ENCODE results near the gene DDI1. TPM values are rescaled to one million over a fixed set of nuclear protein-coding genes. Genes with fewer than 3 reads are reported as not detected.

DDI1 gene
- total RNA-seq, 1 donor from 2014 or later: not detected

GRCh38 chr11:104061853-104062521 is 25.5 kb downstream of the DDI1 start:
- H3K27ac Mint-ChIP-seq (ENCODE audit: unreplicated experiment): no peak overlapping the region
- no peak overlapping the region for H3K9ac ChIP-seq (ENCODE audit: low read length)
- no peak overlapping the region for H3K4me2 ChIP-seq (ENCODE audit: low read length)
- H3K27ac ChIP-seq (ENCODE audit: low read depth, low read length): no peak overlapping the region
- no peak overlapping the region for H3K4me3 Mint-ChIP-seq (ENCODE audit: unreplicated experiment)
- no peaks in the 10 kb centered on the region for H3K36me3 Mint-ChIP-seq (ENCODE audit: low read depth, unreplicated experiment)
- no peak overlapping the region for H3K4me3 ChIP-seq (ENCODE audit: insufficient read depth, low read depth, low read length)
- no peaks in the 10 kb centered on the region for H3K79me2 ChIP-seq (ENCODE audit: insufficient read depth, low read length)
- no peaks in the 10 kb centered on the region for H3K9me3 Mint-ChIP-seq (ENCODE audit: unreplicated experiment)
- no peak for TF ChIP-seq EZH2 (IDR thresholded peaks at IDR 0.05; ENCODE audit: insufficient read depth, low read length)
- TF ChIP-seq CTCF (IDR thresholded peaks at IDR 0.05; ENCODE audit: insufficient read depth, low read depth, low read length): no peak
- H3K27me3 ChIP-seq (ENCODE audit: insufficient read depth, low read length): no peaks in the 10 kb centered on the region
- no peaks in the 10 kb centered on the region for H4K20me1 ChIP-seq (ENCODE audit: insufficient read depth, low read length)
- H3K36me3 ChIP-seq (ENCODE audit: insufficient read depth, low read length): no peaks in the 10 kb centered on the region
- no peaks in the 10 kb centered on the region for H3K9me3 ChIP-seq (ENCODE audit: insufficient read depth, low read depth, low read length)
- DNase-seq (ENCODE audit: low read depth) (no peak), FAIRE-seq (no peak)
- no peak overlapping the region for H2AFZ ChIP-seq (ENCODE audit: low read depth, low read length)
- no peaks in the 10 kb centered on the region for H3K4me1 ChIP-seq (ENCODE audit: insufficient read depth, low read length)
- no peaks in the 10 kb centered on the region for H3K4me1 Mint-ChIP-seq (ENCODE audit: low read depth, unreplicated experiment)
- H3K27me3 Mint-ChIP-seq (ENCODE audit: low read depth, unreplicated experiment): no peaks in the 10 kb centered on the region

DNA sequence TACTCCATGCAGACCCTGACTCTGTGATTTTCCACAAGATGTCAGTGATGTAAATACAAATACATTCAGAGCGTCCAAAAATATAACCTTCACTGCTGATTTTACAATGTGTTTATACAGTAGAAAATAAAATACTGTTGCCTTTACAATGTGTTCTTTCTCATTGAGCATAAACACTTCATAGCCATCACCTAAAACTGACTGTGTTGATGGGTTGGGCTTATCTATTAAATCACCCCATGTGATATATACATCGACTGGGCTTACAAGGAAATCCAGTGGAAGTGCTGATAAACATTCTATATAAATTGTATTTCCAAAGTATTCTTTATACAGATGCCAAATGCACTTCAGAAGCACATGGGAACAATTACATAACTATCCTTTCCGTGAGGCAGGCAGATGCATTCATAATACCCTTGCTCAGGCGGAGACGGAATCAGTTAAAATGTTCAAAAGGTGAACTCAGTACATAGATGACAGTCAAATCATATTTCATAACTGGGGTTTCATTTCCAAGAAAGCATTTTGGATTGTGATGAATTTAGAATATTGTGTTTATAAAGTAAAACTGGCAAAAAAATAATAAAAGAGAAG is 27.7 kb downstream of the DDI1 start:
- H3K4me3 ChIP-seq (ENCODE audit: insufficient read depth, low read depth, low read length): no peak overlapping the region
- no peak for FAIRE-seq
- no peaks in the 10 kb centered on the region for H3K79me2 ChIP-seq (ENCODE audit: insufficient read depth, low read length)
- H3K4me2 ChIP-seq (ENCODE audit: low read length): no peak overlapping the region
- H4K20me1 ChIP-seq (ENCODE audit: insufficient read depth, low read length): no peaks in the 10 kb centered on the region
- Mint-ChIP-seq H3K36me3 (ENCODE audit: low read depth, unreplicated experiment) (no peaks in the 10 kb centered on the region), H3K9me3 (ENCODE audit: unreplicated experiment) (no peaks in the 10 kb centered on the region), H3K27ac (ENCODE audit: unreplicated experiment) (no peak overlapping the region), H3K27me3 (ENCODE audit: low read depth, unreplicated experiment) (no peaks in the 10 kb centered on the region), H3K4me3 (ENCODE audit: unreplicated experiment) (no peak overlapping the region), H3K4me1 (ENCODE audit: low read depth, unreplicated experiment) (no peaks in the 10 kb centered on the region)
- no peaks in the 10 kb centered on the region for H3K36me3 ChIP-seq (ENCODE audit: insufficient read depth, low read length)
- no peak overlapping the region for H3K9ac ChIP-seq (ENCODE audit: low read length)
- TF ChIP-seq CTCF (IDR thresholded peaks at IDR 0.05; ENCODE audit: insufficient read depth, low read depth, low read length) (no peak), EZH2 (IDR thresholded peaks at IDR 0.05; ENCODE audit: insufficient read depth, low read length) (no peak)
- no peaks in the 10 kb centered on the region for H3K4me1 ChIP-seq (ENCODE audit: insufficient read depth, low read length)
- H2AFZ ChIP-seq (ENCODE audit: low read depth, low read length): no peak overlapping the region
- no peaks in the 10 kb centered on the region for H3K27me3 ChIP-seq (ENCODE audit: insufficient read depth, low read length)
- no peaks in the 10 kb centered on the region for H3K9me3 ChIP-seq (ENCODE audit: insufficient read depth, low read depth, low read length)
- no peak for DNase-seq (ENCODE audit: low read depth)
- no peak overlapping the region for H3K27ac ChIP-seq (ENCODE audit: low read depth, low read length)

GRCh38 chr11:104067534-104067933 is 31.1 kb downstream of the DDI1 start:
- Histone ChIP-seq H4K20me1 (ENCODE audit: insufficient read depth, low read length) (no peaks in the 10 kb centered on the region), H3K27ac (ENCODE audit: low read depth, low read length) (no peak overlapping the region), H3K79me2 (ENCODE audit: insufficient read depth, low read length) (no peaks in the 10 kb centered on the region), H3K4me2 (ENCODE audit: low read length) (no peak overlapping the region), H3K27me3 (ENCODE audit: insufficient read depth, low read length) (no peaks in the 10 kb centered on the region), H2AFZ (ENCODE audit: low read depth, low read length) (no peak overlapping the region), H3K36me3 (ENCODE audit: insufficient read depth, low read length) (no peaks in the 10 kb centered on the region), H3K9me3 (ENCODE audit: insufficient read depth, low read depth, low read length) (no peaks in the 10 kb centered on the region), H3K4me3 (ENCODE audit: insufficient read depth, low read depth, low read length) (no peak overlapping the region), H3K9ac (ENCODE audit: low read length) (no peak overlapping the region), H3K4me1 (ENCODE audit: insufficient read depth, low read length) (no peaks in the 10 kb centered on the region)
- Mint-ChIP-seq H3K4me1 (ENCODE audit: low read depth, unreplicated experiment) (no peaks in the 10 kb centered on the region), H3K36me3 (ENCODE audit: low read depth, unreplicated experiment) (no peaks in the 10 kb centered on the region), H3K27me3 (ENCODE audit: low read depth, unreplicated experiment) (no peaks in the 10 kb centered on the region), H3K9me3 (ENCODE audit: unreplicated experiment) (no peaks in the 10 kb centered on the region), H3K27ac (ENCODE audit: unreplicated experiment) (no peak overlapping the region), H3K4me3 (ENCODE audit: unreplicated experiment) (no peak overlapping the region)
- FAIRE-seq (no peak), DNase-seq (ENCODE audit: low read depth) (no peak)
- TF ChIP-seq CTCF (IDR thresholded peaks at IDR 0.05; ENCODE audit: insufficient read depth, low read depth, low read length) (no peak), EZH2 (IDR thresholded peaks at IDR 0.05; ENCODE audit: insufficient read depth, low read length) (no peak)

All from astrocyte (in vitro differentiated cells and primary cell).